MM.1S (cell line): Measurements from ENCODE around the gene SIGLEC14.

ENCODE experiments used
- DNase-seq: peaks from one replicate; pipeline ENCODE4 v3.0.0-alpha.2; 2015
- H2AFZ ChIP-seq: fragments of 300-600 bp; sonication (generic); 2 replicates; pipeline ENCODE4 v1.6.0; 2016; ENCODE audit warnings: antibody characterized with exemption, low read length
- H3F3A ChIP-seq: fragments of 300-600 bp; sonication (generic); 2 replicates; pipeline ENCODE4 v1.6.1; 2016; ENCODE audit warnings: mild to moderate bottlenecking, antibody characterized with exemption, low read length, moderate library complexity, mixed read lengths; ENCODE audit not compliant: insufficient read depth
- H3K27ac ChIP-seq: fragments of 300-600 bp; sonication (generic); 2 replicates; pipeline ENCODE4 v1.5.1; 2016; ENCODE audit warnings: mild to moderate bottlenecking, low read length
- H3K27me3 ChIP-seq: fragments of 300-600 bp; sonication (generic); replicated peaks from 2 replicates; pipeline ENCODE4 v1.6.0; 2016; ENCODE audit warnings: low read length; ENCODE audit not compliant: insufficient read depth
- H3K36me3 ChIP-seq: fragments of 300-600 bp; sonication (generic); replicated peaks from 2 replicates; pipeline ENCODE4 v1.6.1; 2016; ENCODE audit warnings: mild to moderate bottlenecking, low read length, mixed read lengths; ENCODE audit not compliant: insufficient read depth
- H3K4me1 ChIP-seq: fragments of 300-600 bp; sonication (generic); 2 replicates; pipeline ENCODE4 v1.6.1; 2016; ENCODE audit warnings: low read length, mixed read lengths
- H3K4me2 ChIP-seq: fragments of 300-600 bp; sonication (generic); 2 replicates; pipeline ENCODE4 v1.6.0; 2016; ENCODE audit warnings: low read depth, low read length
- H3K4me3 ChIP-seq: fragments of 300-600 bp; sonication (generic); 2 replicates; pipeline ENCODE4 v1.5.1; 2016; ENCODE audit warnings: low read length, mixed read lengths
- H3K79me2 ChIP-seq: fragments of 300-600 bp; sonication (generic); 2 replicates; pipeline ENCODE4 v1.6.1; 2016; ENCODE audit warnings: mixed run types, low read length, mixed read lengths
- H3K9ac ChIP-seq: fragments of 300-600 bp; sonication (generic); 2 replicates; pipeline ENCODE4 v1.6.1; 2016; ENCODE audit warnings: low read length, mixed read lengths
- H3K9me2 ChIP-seq: fragments of 300-600 bp; sonication (generic); replicated peaks from 2 replicates; pipeline ENCODE4 v1.6.1; 2016; ENCODE audit warnings: mild to moderate bottlenecking, low read length, mixed read lengths; ENCODE audit not compliant: insufficient read depth
- H3K9me3 ChIP-seq: fragments of 300-600 bp; sonication (generic); replicated peaks from 2 replicates; pipeline ENCODE4 v1.6.1; 2016; ENCODE audit warnings: mild to moderate bottlenecking, low read length, mixed read lengths; ENCODE audit not compliant: insufficient read depth
- H4K20me1 ChIP-seq: fragments of 300-600 bp; sonication (generic); 2 replicates; pipeline ENCODE4 v1.6.1; 2016; ENCODE audit warnings: mild to moderate bottlenecking, low read length, moderate library complexity, mixed read lengths; ENCODE audit not compliant: insufficient read depth
- EZH2 ChIP-seq: fragments of 300-600 bp; sonication (generic); optimal IDR thresholded peaks from 2 replicates; pipeline ENCODE3; 2017; ENCODE audit warnings: low read depth, mild to moderate bottlenecking, antibody characterized with exemption, low read length, mixed read lengths
- EZH2phosphoT487 ChIP-seq: fragments of 300-600 bp; sonication (generic); IDR thresholded peaks from 2 replicates; pipeline ENCODE4 v1.6.1; 2018; ENCODE audit warnings: antibody characterized with exemption, low read length
- TF ChIP-seq, protein P1 (sequence below): fragments of 300-600 bp; sonication (generic); IDR thresholded peaks from 2 replicates; pipeline ENCODE4 v1.5.1; 2016; ENCODE audit warnings: antibody characterized with exemption, low read length, mixed read lengths

SIGLEC14 gene

DNA sequence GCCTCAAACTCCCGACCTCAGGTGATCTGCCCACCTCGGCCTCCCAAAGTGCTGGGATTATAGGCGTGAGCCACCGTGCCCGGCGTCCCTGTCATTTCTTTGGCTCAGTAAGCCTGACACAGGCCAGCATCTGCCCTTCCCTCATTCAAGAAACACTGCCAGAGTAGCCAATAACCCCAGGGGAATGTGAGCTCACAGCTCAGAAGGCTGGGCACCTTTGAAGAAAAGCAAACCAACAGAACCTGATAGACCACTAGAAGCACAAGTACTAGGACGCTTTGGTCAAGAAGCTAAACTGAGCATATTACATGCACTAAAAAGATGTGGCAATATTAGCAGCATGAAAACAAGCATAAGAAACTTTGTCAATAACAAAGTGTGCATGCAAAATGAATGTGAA lies 30.6 kb downstream of the SIGLEC14 start:
- no peak for TF ChIP-seq EZH2
- no peak for TF ChIP-seq EZH2phosphoT487
- TF ChIP-seq, protein P1, sequence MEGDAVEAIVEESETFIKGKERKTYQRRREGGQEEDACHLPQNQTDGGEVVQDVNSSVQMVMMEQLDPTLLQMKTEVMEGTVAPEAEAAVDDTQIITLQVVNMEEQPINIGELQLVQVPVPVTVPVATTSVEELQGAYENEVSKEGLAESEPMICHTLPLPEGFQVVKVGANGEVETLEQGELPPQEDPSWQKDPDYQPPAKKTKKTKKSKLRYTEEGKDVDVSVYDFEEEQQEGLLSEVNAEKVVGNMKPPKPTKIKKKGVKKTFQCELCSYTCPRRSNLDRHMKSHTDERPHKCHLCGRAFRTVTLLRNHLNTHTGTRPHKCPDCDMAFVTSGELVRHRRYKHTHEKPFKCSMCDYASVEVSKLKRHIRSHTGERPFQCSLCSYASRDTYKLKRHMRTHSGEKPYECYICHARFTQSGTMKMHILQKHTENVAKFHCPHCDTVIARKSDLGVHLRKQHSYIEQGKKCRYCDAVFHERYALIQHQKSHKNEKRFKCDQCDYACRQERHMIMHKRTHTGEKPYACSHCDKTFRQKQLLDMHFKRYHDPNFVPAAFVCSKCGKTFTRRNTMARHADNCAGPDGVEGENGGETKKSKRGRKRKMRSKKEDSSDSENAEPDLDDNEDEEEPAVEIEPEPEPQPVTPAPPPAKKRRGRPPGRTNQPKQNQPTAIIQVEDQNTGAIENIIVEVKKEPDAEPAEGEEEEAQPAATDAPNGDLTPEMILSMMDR: no peak
- Histone ChIP-seq H3K9ac (no peak overlapping the region), H3K4me1 (no peaks in the 10 kb centered on the region), H3K4me2 (no peak overlapping the region), H4K20me1 (no peaks in the 10 kb centered on the region), H3K9me2 (no peaks in the 10 kb centered on the region), H3K27ac (no peak overlapping the region), H3K79me2 (no peaks in the 10 kb centered on the region), H3K4me3 (no peak overlapping the region), H3K9me3 (no peaks in the 10 kb centered on the region), H3F3A (0 out of 2 replicates have a peak, but pooled peaks cover 2% of the 10 kb centered on the region), H3K27me3 (no peaks in the 10 kb centered on the region), H3K36me3 (no peaks in the 10 kb centered on the region), H2AFZ (no peak overlapping the region)
- DNase-seq: no peak

DNA sequence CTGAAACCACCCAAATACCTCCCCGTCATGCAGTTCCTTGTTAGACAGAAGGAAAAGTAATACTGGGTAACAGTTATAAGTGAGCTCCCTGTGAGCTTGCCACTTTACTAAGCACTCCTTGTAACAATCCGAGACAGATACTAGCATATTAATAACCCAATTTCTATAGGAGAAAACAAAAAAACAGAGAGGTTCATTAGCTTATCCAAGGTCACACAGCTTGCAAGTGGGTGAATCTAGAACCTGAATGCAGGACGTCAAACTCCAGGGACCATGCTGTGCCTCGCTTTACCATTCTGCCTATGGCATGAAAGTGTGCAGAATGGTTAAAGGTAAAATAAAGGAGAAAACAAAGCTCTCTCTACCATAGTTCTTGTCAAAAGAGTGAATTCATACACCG lies 31.8 kb downstream of the SIGLEC14 start:
- H3K4me3 ChIP-seq: no peak overlapping the region
- H3K9ac ChIP-seq: no peak overlapping the region
- no peaks in the 10 kb centered on the region for H3K36me3 ChIP-seq
- no peaks in the 10 kb centered on the region for H3K9me3 ChIP-seq
- no peaks in the 10 kb centered on the region for H4K20me1 ChIP-seq
- TF ChIP-seq, protein P1: no peak
- no peak for TF ChIP-seq EZH2phosphoT487
- no peak for TF ChIP-seq EZH2
- no peak for DNase-seq
- H3K79me2 ChIP-seq: no peaks in the 10 kb centered on the region
- no peaks in the 10 kb centered on the region for H3K4me1 ChIP-seq
- H3K4me2 ChIP-seq: no peak overlapping the region
- no peaks in the 10 kb centered on the region for H3K9me2 ChIP-seq
- H2AFZ ChIP-seq: no peak overlapping the region
- H3F3A ChIP-seq: no peaks in the 10 kb centered on the region
- H3K27me3 ChIP-seq: no peaks in the 10 kb centered on the region
- H3K27ac ChIP-seq: no peak overlapping the region

DNA sequence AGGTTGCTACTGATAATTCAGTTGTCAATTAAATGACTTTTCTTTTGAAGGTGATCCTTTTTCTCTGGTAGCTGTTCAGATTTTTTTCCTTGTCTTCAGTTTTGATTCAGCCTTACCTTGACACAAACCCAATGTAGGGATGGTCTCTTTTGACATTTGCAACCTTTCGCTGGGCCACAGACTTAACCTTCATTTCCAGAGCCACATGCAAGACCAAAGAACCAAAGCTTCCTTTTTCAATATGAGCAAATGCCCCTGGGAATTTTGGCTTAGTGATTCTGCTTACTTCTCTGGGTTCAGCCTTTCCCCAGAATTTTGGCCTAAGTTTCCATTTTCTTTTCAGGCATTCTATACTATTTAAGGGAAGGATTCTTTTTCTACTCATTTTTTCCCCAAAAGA lies 36.0 kb downstream of the SIGLEC14 start:
- no peak overlapping the region for H3K4me3 ChIP-seq
- no peak overlapping the region for H2AFZ ChIP-seq
- no peaks in the 10 kb centered on the region for H3K36me3 ChIP-seq
- no peak overlapping the region for H3K9ac ChIP-seq
- no peaks in the 10 kb centered on the region for H3F3A ChIP-seq
- H3K9me2 ChIP-seq: no peaks in the 10 kb centered on the region
- TF ChIP-seq EZH2phosphoT487 (no peak), EZH2 (no peak)
- TF ChIP-seq, protein P1: no peak
- peaks cover 16% of the 10 kb centered on the region; the same call in 1 of the 2 replicates for H3K4me1 ChIP-seq
- DNase-seq: no peak
- H3K4me2 ChIP-seq: no peak overlapping the region
- no peaks in the 10 kb centered on the region for H3K9me3 ChIP-seq
- H3K27me3 ChIP-seq: no peaks in the 10 kb centered on the region
- no peaks in the 10 kb centered on the region for H4K20me1 ChIP-seq
- H3K27ac ChIP-seq: no peak overlapping the region
- H3K79me2 ChIP-seq: no peaks in the 10 kb centered on the region
